22Rv1 (cell line): ENCODE results near the gene NAA20.

ENCODE experiments used
- ZFX ChIP-seq: fragments of 450-650 bp; IDR thresholded peaks from 2 replicates; pipeline ENCODE4 v1.6.1; 2017; ENCODE audit warnings: antibody characterized with exemption, borderline replicate concordance
- TF ChIP-seq, protein P1 (sequence below): fragments of 450-650 bp; IDR thresholded peaks from 2 replicates; pipeline ENCODE4 v1.5.1; 2017; ENCODE audit warnings: mild to moderate bottlenecking

DNA sequence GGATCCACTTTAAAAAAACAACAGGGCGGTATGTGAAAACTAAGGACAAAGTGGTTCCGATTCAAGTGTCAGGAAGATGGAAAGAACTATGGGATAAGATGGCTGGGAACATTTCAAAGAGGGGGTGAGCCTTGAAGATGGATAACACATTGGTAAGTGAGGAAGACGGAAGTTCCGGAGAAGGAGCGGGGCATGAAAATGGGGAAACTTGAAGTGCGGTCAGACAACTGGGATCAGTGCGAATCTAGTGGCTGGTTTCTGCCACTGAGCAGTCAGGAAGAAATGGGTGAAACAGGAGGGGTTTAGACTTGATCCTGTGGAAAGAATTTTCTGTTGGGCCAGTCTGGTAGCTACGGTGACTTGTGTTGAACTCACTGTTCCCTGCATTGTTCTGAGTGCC, 1.2 kb downstream of the NAA20 start:
- TF ChIP-seq, protein P1, sequence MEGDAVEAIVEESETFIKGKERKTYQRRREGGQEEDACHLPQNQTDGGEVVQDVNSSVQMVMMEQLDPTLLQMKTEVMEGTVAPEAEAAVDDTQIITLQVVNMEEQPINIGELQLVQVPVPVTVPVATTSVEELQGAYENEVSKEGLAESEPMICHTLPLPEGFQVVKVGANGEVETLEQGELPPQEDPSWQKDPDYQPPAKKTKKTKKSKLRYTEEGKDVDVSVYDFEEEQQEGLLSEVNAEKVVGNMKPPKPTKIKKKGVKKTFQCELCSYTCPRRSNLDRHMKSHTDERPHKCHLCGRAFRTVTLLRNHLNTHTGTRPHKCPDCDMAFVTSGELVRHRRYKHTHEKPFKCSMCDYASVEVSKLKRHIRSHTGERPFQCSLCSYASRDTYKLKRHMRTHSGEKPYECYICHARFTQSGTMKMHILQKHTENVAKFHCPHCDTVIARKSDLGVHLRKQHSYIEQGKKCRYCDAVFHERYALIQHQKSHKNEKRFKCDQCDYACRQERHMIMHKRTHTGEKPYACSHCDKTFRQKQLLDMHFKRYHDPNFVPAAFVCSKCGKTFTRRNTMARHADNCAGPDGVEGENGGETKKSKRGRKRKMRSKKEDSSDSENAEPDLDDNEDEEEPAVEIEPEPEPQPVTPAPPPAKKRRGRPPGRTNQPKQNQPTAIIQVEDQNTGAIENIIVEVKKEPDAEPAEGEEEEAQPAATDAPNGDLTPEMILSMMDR: no peak
- TF ChIP-seq ZFX: no peak
